Neural crest cell (in vitro differentiated cells): Measurements from ENCODE around the gene STIM2. TPM values are rescaled to one million over a fixed set of nuclear protein-coding genes. Genes with fewer than 3 reads are reported as not detected.
A peak's percentile ranks its signal among the peaks of the same experiment; 100 is the strongest.

Experiments used
- DNase-seq: peaks from one replicate; pipeline ENCODE4 v3.0.0; 2021; ENCODE audit warnings: low read depth, mixed read lengths, low spot score
- H3K27ac Mint-ChIP-seq: one replicate; pipeline ENCODE4 v1.8.0; 2021; ENCODE audit warnings: mild to moderate bottlenecking, mixed read lengths; ENCODE audit not compliant: unreplicated experiment
- H3K27me3 Mint-ChIP-seq: 2 replicates; pipeline ENCODE4 v1.8.0; 2021; ENCODE audit warnings: low read depth, mild to moderate bottlenecking, mixed read lengths
- H3K36me3 Mint-ChIP-seq: 2 replicates; pipeline ENCODE4 v1.8.0; 2021; ENCODE audit warnings: low read depth, mild to moderate bottlenecking, mixed read lengths
- H3K4me1 Mint-ChIP-seq: 2 replicates; pipeline ENCODE4 v1.8.0; 2021; ENCODE audit warnings: mixed read lengths
- H3K4me3 Mint-ChIP-seq: one replicate; pipeline ENCODE4 v1.8.0; 2021; ENCODE audit warnings: mild to moderate bottlenecking, mixed read lengths
- H3K9me3 Mint-ChIP-seq: 2 replicates; pipeline ENCODE4 v1.8.0; 2021; ENCODE audit warnings: mixed read lengths
- CTCF ChIP-seq: fragments of 200-600 bp; sonication (generic); conservative IDR thresholded peaks from 2 replicates; pipeline ENCODE4 v1.5.0; 2021; ENCODE audit warnings: antibody characterized with exemption, mild to moderate bottlenecking
- total RNA-seq: library from RNA; stranded (reverse); gene quantifications from 2 replicates; pipeline ENCODE4 v1.2.1, GENCODE V29; 2021

The STIM2 gene
- total RNA-seq, 1 donor from 2014 or later, result 30.5 TPM

GRCh38 chr4:27007507-27007906 is 146.9 kb downstream of the STIM2 start:
- no peak for DNase-seq
- Mint-ChIP-seq H3K27me3 (no peaks in the 10 kb centered on the region), H3K9me3 (no peaks in the 10 kb centered on the region), H3K27ac (no peak overlapping the region), H3K4me3 (no peak overlapping the region), H3K36me3 (no peaks in the 10 kb centered on the region), H3K4me1 (no peaks in the 10 kb centered on the region)
- no peak for TF ChIP-seq CTCF

GRCh38 chr4:27008679-27009078 is 148.0 kb downstream of the STIM2 start:
- no peaks in the 10 kb centered on the region for H3K4me1 Mint-ChIP-seq
- H3K4me3 Mint-ChIP-seq, result no peak overlapping the region

GRCh38 chr4:27009539-27009938 is 148.9 kb downstream of the STIM2 start:
- Mint-ChIP-seq H3K9me3 (no peaks in the 10 kb centered on the region), H3K27ac (no peak overlapping the region), H3K4me3 (no peak overlapping the region), H3K36me3 (no peaks in the 10 kb centered on the region), H3K27me3 (no peaks in the 10 kb centered on the region), H3K4me1 (no peaks in the 10 kb centered on the region)
- DNase-seq, result no peak
- TF ChIP-seq CTCF, result no peak

More at GRCh38 chr4:27008679-27009078, 148.0 kb downstream of the STIM2 start:
- Mint-ChIP-seq H3K36me3 (no peaks in the 10 kb centered on the region), H3K27ac (no peak overlapping the region), H3K9me3 (no peaks in the 10 kb centered on the region), H3K27me3 (no peaks in the 10 kb centered on the region)
- TF ChIP-seq CTCF, result no peak
- no peak for DNase-seq

- Mint-ChIP-seq H3K4me3 (no peak overlapping the region), H3K36me3 (no peaks in the 10 kb centered on the region), H3K4me1 (no peaks in the 10 kb centered on the region), H3K9me3 (no peaks in the 10 kb centered on the region), H3K27ac (no peak overlapping the region), H3K27me3 (no peaks in the 10 kb centered on the region)
- TF ChIP-seq CTCF, result peak; percentile 92
- peak; percentile 43 for DNase-seq
Measured at GRCh38 chr4:27010334-27010940, 149.8 kb downstream of the STIM2 start.

- no peaks in the 10 kb centered on the region for H3K27me3 Mint-ChIP-seq
- H3K4me3 Mint-ChIP-seq, result no peak overlapping the region
- H3K9me3 Mint-ChIP-seq, result no peaks in the 10 kb centered on the region
- no peak for DNase-seq
- no peak overlapping the region for H3K27ac Mint-ChIP-seq
- no peaks in the 10 kb centered on the region for H3K36me3 Mint-ChIP-seq
- no peaks in the 10 kb centered on the region for H3K4me1 Mint-ChIP-seq
- TF ChIP-seq CTCF, result no peak
Measured at GRCh38 chr4:27011401-27011800, 150.8 kb downstream of the STIM2 start.
